Panc1 (cell line): ENCODE results near the gene LRRC4B. TPM values are rescaled to one million over a fixed set of nuclear protein-coding genes. Genes with fewer than 3 reads are reported as not detected.
"Not testable (repeated sequence)": the region's sequence is repeated elsewhere in the genome, so short reads cannot be mapped to it uniquely, and the experiment has no call there.

Source experiments
- ATAC-seq: fragments of 200-7000 bp; cut with Tn5 transposase; 2 replicates; pipeline ENCODE4 v1.9.1; 2020; ENCODE audit warnings: mild to moderate bottlenecking, moderate library complexity
- BruUV-seq: library from RNA; stranded (reverse); fragments of 400-500 nt; replicated peaks from 2 replicates; lab custom pipeline; 2021; lab: Mats Ljungman, UMichigan
- CTCF ChIA-PET: fragments of 300-600 bp; sonication (Branson Sonifier 250); formaldehyde crosslinking; loops from one replicate; lab custom pipeline; 2022; ENCODE audit warnings: antibody characterized with exemption; lab: Charles Lee
- POLR2A ChIA-PET: fragments of 300-600 bp; sonication (Branson Sonifier 250); formaldehyde crosslinking; loops from one replicate; lab custom pipeline; 2022; ENCODE audit warnings: antibody characterized with exemption; lab: Charles Lee
- DNase-seq: peaks from one replicate; pipeline ENCODE4 v3.0.0-alpha.2; 2010; ENCODE audit warnings: low read depth, low spot score
- H3K27ac ChIP-seq: 2 replicates; pipeline ENCODE4 v1.5.1; 2011; ENCODE audit warnings: mild to moderate bottlenecking, low read length, inconsistent platforms
- H3K27me3 ChIP-seq: fragments of 200-500 bp; sonication (Bioruptor generic); 2 replicates; pipeline ENCODE4 v1.6.0; 2014; ENCODE audit warnings: low read length, inconsistent platforms; ENCODE audit not compliant: control insufficient read depth, insufficient read depth
- H3K36me3 ChIP-seq: fragments of 200-500 bp; sonication (Bioruptor generic); 2 replicates; pipeline ENCODE4 v1.5.1; 2014; ENCODE audit warnings: inconsistent platforms, mild to moderate bottlenecking, low read length, moderate library complexity; ENCODE audit not compliant: control insufficient read depth, insufficient read depth
- H3K4me1 ChIP-seq: 2 replicates; pipeline ENCODE4 v1.5.1; 2011; ENCODE audit warnings: inconsistent platforms, mild to moderate bottlenecking, low read length, moderate library complexity; ENCODE audit not compliant: control insufficient read depth, insufficient read depth
- H3K4me3 ChIP-seq, 2 experiments: 2 replicates each; pipeline ENCODE4 v1.5.1; 2011 to 2012; ENCODE audit warnings: low read depth in 2 of 2, low read length in 2 of 2, mild to moderate bottlenecking in 2 of 2, inconsistent platforms in 1 of 2, moderate library complexity in 1 of 2
- H3K9me3 ChIP-seq: fragments of 200-500 bp; sonication (Bioruptor generic); 2 replicates; pipeline ENCODE4 v1.5.1; 2014; ENCODE audit warnings: low read depth, mild to moderate bottlenecking, inconsistent platforms, low read length, moderate library complexity; ENCODE audit not compliant: control insufficient read depth, insufficient read depth
- CTCF ChIP-seq: fragments of 450-650 bp; IDR thresholded peaks from 2 replicates; pipeline ENCODE4 v1.5.1; 2017; ENCODE audit warnings: mild to moderate bottlenecking
- POLR2AphosphoS5 ChIP-seq: IDR thresholded peaks from 2 replicates; pipeline ENCODE4 v1.6.1; 2012; ENCODE audit warnings: mild to moderate bottlenecking, low read depth, low read length, moderate library complexity
- REST ChIP-seq, 2 experiments: IDR thresholded peaks; 2 replicates each; pipeline ENCODE4 v1.6.1; 2011 to 2012; ENCODE audit warnings: low read depth in 2 of 2, control low read depth in 1 of 2, low read length in 1 of 2, mild to moderate bottlenecking in 1 of 2, moderate library complexity in 1 of 2; ENCODE audit not compliant: insufficient read depth in 1 of 2
- SIN3A ChIP-seq: IDR thresholded peaks from 2 replicates; pipeline ENCODE4 v1.6.1; 2012; ENCODE audit warnings: low read depth, mild to moderate bottlenecking, low read length, moderate library complexity, borderline replicate concordance; ENCODE audit not compliant: insufficient read depth
- TCF7L2 ChIP-seq: IDR thresholded peaks from 2 replicates; pipeline ENCODE4 v1.6.1; 2011; ENCODE audit warnings: mild to moderate bottlenecking, low read depth, low read length, inconsistent platforms
- in situ Hi-C: cut with HindIII; loops from 2 replicates; pipeline ENCODE4 v1.10.0; 2016; ENCODE audit warnings: low sequenced_read_pairs, low pct_unique_long_range_greater_than_20kb
- intact Hi-C: fragments of 100-400 bp; cut with micrococcal nuclease; formaldehyde crosslinking; loops from one replicate; pipeline ENCODE4 v1.10.0; 2022; ENCODE audit not compliant: unreplicated experiment
- total RNA-seq: library from RNA; stranded (reverse); gene quantifications from one replicate; pipeline ENCODE4 v1.2.1, GENCODE V29; 2021; ENCODE audit not compliant: unreplicated experiment

The LRRC4B gene
- total RNA-seq, 1 experiment from 2014 or later = 0.57 TPM

GRCh38 chr19:50606059-50606836, 38.0 kb upstream of the LRRC4B start:
- POLR2A ChIA-PET, DNase-seq, BruUV-seq, H3K36me3 ChIP-seq, H3K4me3 ChIP-seq, intact Hi-C loops, H3K9me3 ChIP-seq, H3K27me3 ChIP-seq, H3K27ac ChIP-seq, in situ Hi-C loops, H3K4me1 ChIP-seq: not testable (repeated sequence)
- peak; percentile 67 for TF ChIP-seq CTCF
- ATAC-seq = peak; percentile 68; the same call in 1 of the 2 replicates
- CTCF ChIA-PET = interaction anchor here (0.7 kb wide), 1 partner anchor 278 kb away, joined by 3 read pairs; no protein-coding TSS in a partner anchor

- H3K4me1 ChIP-seq, intact Hi-C loops, H3K4me3 ChIP-seq, H3K9me3 ChIP-seq, BruUV-seq, in situ Hi-C loops, DNase-seq, ATAC-seq, POLR2A ChIA-PET, H3K27me3 ChIP-seq, CTCF ChIA-PET, H3K36me3 ChIP-seq, H3K27ac ChIP-seq: not testable (repeated sequence)
Observed at GRCh38 chr19:50604264-50605073, 36.2 kb upstream of the LRRC4B start.

- Histone ChIP-seq H3K4me3 (no peak overlapping the region), H3K36me3 (no peaks in the 10 kb centered on the region), H3K4me1 (no peaks in the 10 kb centered on the region), H3K9me3 (no peaks in the 10 kb centered on the region), H3K27ac (no peak overlapping the region), H3K27me3 (peaks cover 2% of the 10 kb centered on the region)
- BruUV-seq = no TSS peak
- intact Hi-C loops = no loop called here
- in situ Hi-C loops = no loop called here
- ATAC-seq = no peak
- TF ChIP-seq POLR2AphosphoS5 (no peak), SIN3A (no peak), CTCF (no peak), REST (IDR thresholded peaks at IDR 0.05; ENCODE audit: insufficient read depth in 1 of 2, low read depth in 2 of 2, low read length in 1 of 2) (no peak), TCF7L2 (no peak)
- CTCF ChIA-PET = no interaction called here
- DNase-seq = no peak
- POLR2A ChIA-PET = no interaction called here
Observed at GRCh38 chr19:50602935-50603334, 34.7 kb upstream of the LRRC4B start.
